Adipocyte (in vitro differentiated cells): Measurements from ENCODE around the gene OR52N1.
A peak's percentile ranks its signal among the peaks of the same experiment; 100 is the strongest.

Source experiments
- DNase-seq: peaks from one replicate; pipeline ENCODE4 v3.0.0-alpha.2; 2015; ENCODE audit warnings: low read depth
- H3K27me3 ChIP-seq: replicated peaks from 2 replicates; pipeline ENCODE4 v1.7.0; 2013; ENCODE audit warnings: mild to moderate bottlenecking, low read length, moderate library complexity; ENCODE audit not compliant: control insufficient read depth, insufficient read depth
- H3K36me3 ChIP-seq: 2 replicates; pipeline ENCODE4 v1.7.0; 2013; ENCODE audit warnings: low read length, mild to moderate bottlenecking, moderate library complexity; ENCODE audit not compliant: control insufficient read depth, insufficient read depth, severe bottlenecking
- H3K4me1 ChIP-seq: 2 replicates; pipeline ENCODE4 v1.7.0; 2013; ENCODE audit warnings: mild to moderate bottlenecking, low read length, moderate library complexity; ENCODE audit not compliant: control insufficient read depth, insufficient read depth
- H3K4me3 ChIP-seq: 2 replicates; pipeline ENCODE4 v1.7.0; 2013; ENCODE audit warnings: mild to moderate bottlenecking, low read length, moderate library complexity
- H3K9ac ChIP-seq: 2 replicates; pipeline ENCODE4 v1.7.0; 2013; ENCODE audit warnings: mild to moderate bottlenecking, low read length, moderate library complexity
- H3K9me3 ChIP-seq: 2 replicates; pipeline ENCODE4 v1.7.0; 2013; ENCODE audit warnings: mild to moderate bottlenecking, low read length, moderate library complexity; ENCODE audit not compliant: control insufficient read depth

Gene OR52N1

DNA sequence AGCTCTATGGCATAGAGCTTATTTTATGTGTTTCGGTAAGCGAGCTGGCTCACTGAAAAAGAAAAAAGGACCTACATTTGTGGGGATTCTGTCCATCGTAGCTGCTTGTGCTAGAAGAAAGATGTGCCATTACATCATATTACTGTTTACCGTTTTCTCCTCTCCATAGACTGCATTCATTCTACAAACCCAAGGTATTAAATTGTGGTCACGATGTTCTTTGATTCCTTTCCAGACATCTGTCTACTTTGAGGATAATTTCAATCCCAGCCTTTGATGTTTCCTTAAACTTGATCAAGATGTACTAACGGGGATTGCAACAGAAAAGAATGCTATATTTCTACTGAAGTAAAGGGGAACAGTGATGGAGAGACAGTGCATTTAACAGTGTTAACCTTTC is 5.5 kb upstream of the OR52N1 start:
- Histone ChIP-seq H3K9ac (no peak overlapping the region), H3K4me3 (no peak overlapping the region), H3K4me1 (no peaks in the 10 kb centered on the region), H3K27me3 (no peaks in the 10 kb centered on the region), H3K36me3 (no peaks in the 10 kb centered on the region), H3K9me3 (no peaks in the 10 kb centered on the region)
- no peak for DNase-seq

DNA sequence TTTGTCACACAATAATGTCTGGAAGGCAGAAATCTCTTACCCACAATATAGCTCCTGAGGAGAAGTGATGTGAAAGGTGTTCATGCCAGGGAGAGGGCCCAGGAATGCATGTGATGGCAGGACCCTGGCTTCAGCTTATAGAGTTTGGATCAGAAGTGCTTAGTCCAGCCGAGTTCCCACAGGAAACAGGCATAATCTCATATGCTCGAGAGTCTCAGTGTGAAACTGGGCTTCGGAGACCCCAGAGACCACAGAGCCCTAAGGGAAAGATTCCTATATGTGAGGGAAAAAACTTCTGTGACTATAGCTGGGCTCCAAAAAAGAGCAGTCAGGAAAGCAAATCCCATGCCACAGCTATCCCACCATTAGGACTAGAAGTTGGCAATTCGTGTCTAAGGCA is 7.8 kb downstream of the OR52N1 start, which contains the start of gene OR52N5:
OR52N5 (minus strand) TSS at position 101 of the 400 bp plus-strand sequence. CDS start 4,721 bp downstream, outside the sequence.
- H3K9me3 ChIP-seq, result no peaks in the 10 kb centered on the region
- no peaks in the 10 kb centered on the region for H3K4me1 ChIP-seq
- H3K27me3 ChIP-seq, result no peaks in the 10 kb centered on the region
- no peaks in the 10 kb centered on the region for H3K36me3 ChIP-seq
- no peak for DNase-seq
- no peak within 1 kb of the TSS for H3K4me3 ChIP-seq
- no peak within 1 kb of the TSS for H3K9ac ChIP-seq

DNA sequence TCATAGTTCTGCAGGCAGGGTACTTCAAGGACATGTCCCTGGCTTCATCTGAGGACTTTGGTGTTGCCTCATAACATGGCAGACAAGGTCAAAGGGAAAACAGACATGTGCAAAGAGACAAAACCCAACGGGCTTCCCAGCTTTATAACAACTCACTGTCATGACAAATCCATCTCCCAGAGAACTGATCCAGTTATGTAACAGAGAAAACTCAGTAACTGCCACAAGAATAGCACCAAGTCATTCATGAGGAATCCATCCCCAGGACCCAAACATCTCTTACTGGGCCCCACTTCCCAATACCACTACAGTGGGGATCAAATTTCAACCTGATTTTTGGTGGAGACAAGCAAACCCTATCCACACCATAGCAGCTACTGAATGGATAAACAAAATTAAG is 24.0 kb downstream of the OR52N1 start:
- H3K4me1 ChIP-seq, result no peaks in the 10 kb centered on the region
- H3K9ac ChIP-seq, result no peak overlapping the region
- H3K9me3 ChIP-seq, result no peaks in the 10 kb centered on the region
- H3K36me3 ChIP-seq, result no peaks in the 10 kb centered on the region
- H3K4me3 ChIP-seq, result no peak overlapping the region
- no peaks in the 10 kb centered on the region for H3K27me3 ChIP-seq
- DNase-seq, result no peak

DNA sequence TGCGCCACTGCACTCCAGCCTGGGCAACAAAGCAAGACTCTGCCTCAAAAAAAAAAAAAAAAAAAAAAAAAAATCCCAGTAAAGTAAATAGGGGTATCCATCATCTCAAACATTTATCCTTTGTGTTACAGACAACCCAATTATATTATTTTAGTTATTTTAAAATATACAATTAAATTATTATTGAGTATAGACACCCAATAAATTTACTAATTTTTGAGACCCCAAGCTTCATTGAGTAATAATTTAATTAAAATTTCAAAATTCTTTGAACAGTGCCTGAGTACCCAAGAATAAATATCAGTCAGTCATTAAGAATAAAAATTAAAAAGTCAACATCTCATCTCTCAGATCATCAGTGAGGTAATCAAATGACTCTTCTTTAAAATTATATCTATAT is 37.1 kb downstream of the OR52N1 start, which contains the start of gene OR52N4:
OR52N4 (plus strand) TSS at position 301 of the 400 bp plus-strand sequence. CDS start 498 bp downstream, outside the sequence.
- H3K9me3 ChIP-seq, result no peaks in the 10 kb centered on the region
- H3K27me3 ChIP-seq, result no peaks in the 10 kb centered on the region
- no peaks in the 10 kb centered on the region for H3K36me3 ChIP-seq
- H3K9ac ChIP-seq, result no peak within 1 kb of the TSS
- H3K4me3 ChIP-seq, result no peak within 1 kb of the TSS
- DNase-seq, result no peak
- no peaks in the 10 kb centered on the region for H3K4me1 ChIP-seq

DNA sequence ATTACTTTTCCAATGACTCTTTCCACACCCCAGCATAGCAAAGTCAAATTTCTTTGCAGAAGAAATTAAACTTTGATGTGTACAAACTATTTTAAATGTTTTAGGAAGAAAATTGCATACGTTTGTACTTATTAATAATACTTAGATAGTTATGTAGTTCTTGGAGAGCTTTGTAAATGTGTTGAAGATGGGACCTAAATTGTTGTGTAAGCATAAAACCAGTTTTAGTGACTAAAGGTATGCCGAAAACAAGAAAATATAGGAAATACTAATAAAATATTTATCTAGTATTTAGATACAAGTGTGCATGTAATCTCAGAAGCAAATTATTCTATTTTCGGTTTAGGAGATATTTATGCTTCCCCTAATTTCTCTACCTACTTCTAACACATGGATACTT is 41.2 kb downstream of the OR52N1 start:
- no peak overlapping the region for H3K9ac ChIP-seq
- no peak for DNase-seq
- H3K9me3 ChIP-seq, result peaks cover 4% of the 10 kb centered on the region
- H3K36me3 ChIP-seq, result no peaks in the 10 kb centered on the region
- no peak overlapping the region for H3K4me3 ChIP-seq
- H3K27me3 ChIP-seq, result no peaks in the 10 kb centered on the region
- H3K4me1 ChIP-seq, result no peaks in the 10 kb centered on the region

DNA sequence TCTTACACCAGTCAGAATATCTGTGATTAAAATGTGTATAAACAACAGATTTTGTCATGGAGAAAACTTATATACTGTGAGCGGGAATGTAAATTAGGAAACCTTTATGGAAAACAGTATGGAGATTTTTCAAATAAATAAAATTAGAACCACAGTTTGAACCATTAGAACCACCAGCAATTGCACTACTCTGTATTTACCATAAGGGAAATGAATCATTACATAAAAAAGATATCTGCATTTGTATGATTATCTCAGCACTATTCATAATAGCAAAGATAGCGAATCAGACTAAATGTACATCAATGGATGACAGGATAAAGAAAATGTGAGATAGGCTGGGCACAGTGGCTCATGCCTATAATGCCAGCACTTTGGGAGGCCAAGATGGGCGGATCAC is 44.5 kb downstream of the OR52N1 start:
- no peaks in the 10 kb centered on the region for H3K4me1 ChIP-seq
- no peaks in the 10 kb centered on the region for H3K27me3 ChIP-seq
- peaks cover 14% of the 10 kb centered on the region for H3K9me3 ChIP-seq
- H3K9ac ChIP-seq, result no peak overlapping the region
- H3K4me3 ChIP-seq, result no peak overlapping the region
- no peaks in the 10 kb centered on the region for H3K36me3 ChIP-seq
- no peak for DNase-seq

DNA sequence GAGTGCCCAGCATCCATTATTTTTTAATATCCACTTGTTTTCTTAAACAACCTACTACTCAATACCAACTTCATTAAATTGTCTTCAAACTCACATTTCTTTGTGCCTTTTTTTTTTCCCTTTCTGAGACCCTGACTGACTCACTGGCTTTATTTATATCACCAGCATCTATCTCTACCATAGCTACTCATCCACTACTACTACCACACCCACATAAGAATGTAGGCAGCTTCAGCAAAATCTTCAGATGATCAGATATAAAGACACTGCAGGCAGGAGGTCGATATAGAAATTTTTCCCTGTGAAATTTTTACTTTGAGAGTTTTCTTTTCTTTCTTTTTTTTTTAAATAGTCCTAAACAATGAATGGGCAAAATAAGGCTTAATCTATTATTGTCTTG is 52.6 kb downstream of the OR52N1 start:
- DNase-seq, result no peak
- peaks cover 14% of the 10 kb centered on the region for H3K9me3 ChIP-seq
- H3K27me3 ChIP-seq, result no peaks in the 10 kb centered on the region

DNA sequence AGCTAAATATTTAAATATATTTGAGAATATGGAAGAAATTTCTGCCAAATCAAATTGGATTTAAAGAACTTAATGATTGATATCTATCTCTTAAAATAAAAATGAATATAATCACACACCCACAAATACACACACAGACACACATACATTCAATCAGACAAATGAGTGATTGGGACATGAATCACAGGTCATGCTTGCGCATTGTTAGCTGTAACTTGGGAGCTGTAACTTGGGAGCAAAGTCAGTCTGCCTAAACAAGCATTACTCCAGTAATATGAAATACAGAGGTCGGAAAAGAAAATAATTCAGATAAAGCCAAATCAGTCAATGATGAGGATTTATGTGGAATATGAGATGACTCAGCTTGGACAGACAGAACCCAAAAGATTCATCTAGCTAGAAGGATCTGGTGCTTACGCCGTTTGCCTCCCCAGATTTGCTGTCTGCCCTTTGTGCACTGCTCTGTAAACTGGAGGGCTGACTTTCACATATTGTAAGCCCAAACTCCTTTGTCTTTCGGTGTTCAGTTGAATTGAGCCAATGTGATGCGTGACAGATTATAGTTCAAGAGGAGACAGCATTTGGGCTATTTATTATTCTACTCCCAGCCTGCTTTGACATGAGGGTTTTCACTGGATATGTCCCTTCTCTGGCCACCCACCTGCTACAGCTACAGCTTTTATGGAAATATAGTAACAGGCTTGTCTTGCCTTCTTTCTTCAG is 53.2 kb downstream of the OR52N1 start:
- Histone ChIP-seq H3K9ac (no peak overlapping the region), H3K4me1 (peaks cover 12% of the 10 kb centered on the region), H3K36me3 (no peaks in the 10 kb centered on the region), H3K9me3 (peaks cover 14% of the 10 kb centered on the region), H3K27me3 (no peaks in the 10 kb centered on the region), H3K4me3 (no peak overlapping the region)
- no peak for DNase-seq

More for the DNA sequence above, 52.6 kb downstream of the OR52N1 start:
- H3K4me3 ChIP-seq, result no peak overlapping the region
- peaks cover 12% of the 10 kb centered on the region for H3K4me1 ChIP-seq
- no peaks in the 10 kb centered on the region for H3K36me3 ChIP-seq
- H3K9ac ChIP-seq, result no peak overlapping the region

DNA sequence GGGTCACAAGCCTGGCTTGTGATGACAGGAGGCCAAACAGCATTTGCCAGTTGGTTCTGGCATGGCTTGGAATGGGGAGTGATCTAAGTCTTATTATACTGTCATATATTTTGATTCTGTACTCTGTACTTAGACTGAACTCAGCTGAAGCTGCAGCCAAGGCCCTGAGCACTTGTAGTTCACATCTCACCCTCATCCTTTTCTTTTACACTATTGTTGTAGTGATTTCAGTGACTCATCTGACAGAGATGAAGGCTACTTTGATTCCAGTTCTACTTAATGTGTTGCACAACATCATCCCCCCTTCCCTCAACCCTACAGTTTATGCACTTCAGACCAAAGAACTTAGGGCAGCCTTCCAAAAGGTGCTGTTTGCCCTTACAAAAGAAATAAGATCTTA is 54.0 kb downstream of the OR52N1 start:
- H3K9me3 ChIP-seq, result peaks cover 7% of the 10 kb centered on the region
- no peak overlapping the region for H3K4me3 ChIP-seq
- no peaks in the 10 kb centered on the region for H3K27me3 ChIP-seq
- peak; percentile 15 for DNase-seq
- peaks cover 12% of the 10 kb centered on the region for H3K4me1 ChIP-seq
- no peak overlapping the region for H3K9ac ChIP-seq
- no peaks in the 10 kb centered on the region for H3K36me3 ChIP-seq
